Measurements from ENCODE around the gene SMYD3.

- no peak for TF ChIP-seq POLR2A (IDR thresholded peaks at IDR 0.05)
- TF ChIP-seq CTCF (IDR thresholded peaks at IDR 0.05): no peak
Measured at GRCh38 chr1:246160905-246161304, 346.2 kb downstream of the SMYD3 start.
